ENCODE results near the gene CDKN2D.
A peak's percentile ranks its signal among the peaks of the same experiment; 100 is the strongest.

The CDKN2D gene

GRCh38 chr19:10565028-10565566, 3.7 kb downstream of the CDKN2D start:
- Histone ChIP-seq H3K4ac (ENCODE audit: low read depth, low read length) (peak overlapping the region; percentile 22), H3K9ac (ENCODE audit: low read length) (peak overlapping the region; percentile 76), H4K8ac (ENCODE audit: low read depth, low read length) (peak overlapping the region; percentile 92), H3K27ac (ENCODE audit: low read depth, low read length) (no peak overlapping the region), H4K91ac (ENCODE audit: low read depth, low read length) (peak overlapping the region; percentile 85), H2BK12ac (ENCODE audit: low read length) (no peak overlapping the region), H3K4me3 (ENCODE audit: low read depth, low read length) (peak overlapping the region; percentile 87), H3K14ac (ENCODE audit: low read length) (peak overlapping the region; percentile 96), H2AFZ (ENCODE audit: insufficient read depth, low read length, poor library complexity) (peak overlapping the region; percentile 80), H2AK5ac (ENCODE audit: low read length) (no peak overlapping the region), H3K18ac (ENCODE audit: low read length) (peak overlapping the region; percentile 93), H3K23ac (ENCODE audit: low read length) (no peak overlapping the region), H3K4me1 (ENCODE audit: control insufficient read depth in 1 of 2, insufficient read depth in 2 of 2, low read length in 2 of 2) (peaks cover 9 to 14% of the 10 kb centered on the region in 2 experiments), H4K12ac (ENCODE audit: low read depth, low read length) (no peak overlapping the region), H2BK5ac (ENCODE audit: low read depth, low read length, poor library complexity) (no peak overlapping the region), H3K79me2 (ENCODE audit: control insufficient read depth, insufficient read depth, low read length, poor library complexity) (peaks cover 9% of the 10 kb centered on the region), H3K36me3 (ENCODE audit: control insufficient read depth in 1 of 2, insufficient read depth in 2 of 2, low read length in 2 of 2) (peaks cover 13 to 16% of the 10 kb centered on the region in 2 experiments), H3K79me1 (ENCODE audit: low read length) (peaks cover 9% of the 10 kb centered on the region), H2BK120ac (ENCODE audit: insufficient read depth, low read length, poor library complexity) (no peak overlapping the region), H3K9me3 (ENCODE audit: insufficient read depth, low read depth, low read length) (peaks cover 2% of the 10 kb centered on the region), H3K27me3 (ENCODE audit: insufficient read depth, low read length) (no peaks in the 10 kb centered on the region), H3K4me2 (ENCODE audit: low read length) (peak overlapping the region; percentile 78)
- WGBS (ENCODE audit: extremely low coverage, insufficient coverage, insufficient read length) = no CpG with 5 or more reads among the region's 10 CpGs
- DNase-seq = peak in 1 of 2 donors; percentile 15

DNA sequence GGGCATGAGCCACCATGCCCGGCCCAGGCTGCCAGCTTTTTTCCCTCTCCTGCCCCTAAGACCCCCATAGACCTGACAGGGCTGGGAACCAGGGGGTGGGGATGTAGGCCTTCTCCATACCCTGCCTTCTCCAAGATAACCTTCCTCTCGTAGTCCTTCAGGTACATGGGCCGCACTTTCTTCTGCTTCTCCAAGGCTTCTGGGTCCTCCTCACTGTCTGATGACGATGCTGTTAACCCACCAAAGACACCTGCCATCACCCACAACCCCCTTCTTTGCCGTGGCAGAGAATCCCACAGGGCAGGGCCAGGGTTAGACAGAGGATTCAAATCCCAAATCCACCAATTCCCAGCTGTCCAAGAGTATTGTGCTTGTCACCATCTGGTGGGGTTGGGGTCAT, 6.2 kb downstream of the CDKN2D start:
- Histone ChIP-seq H2BK12ac (ENCODE audit: low read length) (no peak overlapping the region), H3K36me3 (ENCODE audit: control insufficient read depth in 1 of 2, insufficient read depth in 2 of 2, low read length in 2 of 2) (peaks cover 31 to 35% of the 10 kb centered on the region in 2 experiments), H4K8ac (ENCODE audit: low read depth, low read length) (no peak overlapping the region), H3K23ac (ENCODE audit: low read length) (no peak overlapping the region), H3K9me3 (ENCODE audit: insufficient read depth, low read depth, low read length) (peaks cover 2% of the 10 kb centered on the region), H4K91ac (ENCODE audit: low read depth, low read length) (no peak overlapping the region), H2AK5ac (ENCODE audit: low read length) (no peak overlapping the region), H3K4me2 (ENCODE audit: low read length) (no peak overlapping the region), H3K4me3 (ENCODE audit: low read depth, low read length) (no peak overlapping the region), H3K4me1 (ENCODE audit: control insufficient read depth in 1 of 2, insufficient read depth in 2 of 2, low read length in 2 of 2) (peaks cover 5 to 6% of the 10 kb centered on the region in 2 experiments), H3K79me1 (ENCODE audit: low read length) (peaks cover 7% of the 10 kb centered on the region), H2BK120ac (ENCODE audit: insufficient read depth, low read length, poor library complexity) (no peak overlapping the region), H3K79me2 (ENCODE audit: control insufficient read depth, insufficient read depth, low read length, poor library complexity) (peaks cover 6% of the 10 kb centered on the region), H3K4ac (ENCODE audit: low read depth, low read length) (no peak overlapping the region), H3K14ac (ENCODE audit: low read length) (no peak overlapping the region), H3K18ac (ENCODE audit: low read length) (no peak overlapping the region), H2BK5ac (ENCODE audit: low read depth, low read length, poor library complexity) (no peak overlapping the region), H2AFZ (ENCODE audit: insufficient read depth, low read length, poor library complexity) (no peak overlapping the region), H3K27ac (ENCODE audit: low read depth, low read length) (no peak overlapping the region), H3K9ac (ENCODE audit: low read length) (no peak overlapping the region), H3K27me3 (ENCODE audit: insufficient read depth, low read length) (no peaks in the 10 kb centered on the region), H4K12ac (ENCODE audit: low read depth, low read length) (no peak overlapping the region)
- DNase-seq = no peak
- no CpG with 5 or more reads among the region's 5 CpGs for WGBS (ENCODE audit: extremely low coverage, insufficient coverage, insufficient read length)

- Histone ChIP-seq H2BK12ac (ENCODE audit: low read length) (no peak overlapping the region), H2AFZ (ENCODE audit: insufficient read depth, low read length, poor library complexity) (no peak overlapping the region), H3K9ac (ENCODE audit: low read length) (peak overlapping the region; percentile 24), H3K9me3 (ENCODE audit: insufficient read depth, low read depth, low read length) (peaks cover 2% of the 10 kb centered on the region), H3K18ac (ENCODE audit: low read length) (no peak overlapping the region), H3K27ac (ENCODE audit: low read depth, low read length) (no peak overlapping the region), H3K79me1 (ENCODE audit: low read length) (no peaks in the 10 kb centered on the region), H4K12ac (ENCODE audit: low read depth, low read length) (no peak overlapping the region), H3K36me3 (ENCODE audit: control insufficient read depth in 1 of 2, insufficient read depth in 2 of 2, low read length in 2 of 2) (peaks cover 45 to 49% of the 10 kb centered on the region in 2 experiments), H3K4me2 (ENCODE audit: low read length) (no peak overlapping the region), H3K27me3 (ENCODE audit: insufficient read depth, low read length) (no peaks in the 10 kb centered on the region), H2BK5ac (ENCODE audit: low read depth, low read length, poor library complexity) (no peak overlapping the region), H4K8ac (ENCODE audit: low read depth, low read length) (no peak overlapping the region), H3K4ac (ENCODE audit: low read depth, low read length) (no peak overlapping the region), H2AK5ac (ENCODE audit: low read length) (no peak overlapping the region), H3K14ac (ENCODE audit: low read length) (no peak overlapping the region), H4K91ac (ENCODE audit: low read depth, low read length) (no peak overlapping the region), H3K4me3 (ENCODE audit: low read depth, low read length) (no peak overlapping the region), H3K79me2 (ENCODE audit: control insufficient read depth, insufficient read depth, low read length, poor library complexity) (no peaks in the 10 kb centered on the region), H3K4me1 (ENCODE audit: control insufficient read depth in 1 of 2, insufficient read depth in 2 of 2, low read length in 2 of 2) (peaks cover 2 to 3% of the 10 kb centered on the region in 2 experiments), H2BK120ac (ENCODE audit: insufficient read depth, low read length, poor library complexity) (no peak overlapping the region), H3K23ac (ENCODE audit: low read length) (no peak overlapping the region)
- no peak for DNase-seq
- no CpG with 5 or more reads among the region's 7 CpGs for WGBS (ENCODE audit: extremely low coverage, insufficient coverage, insufficient read length)
Observed at GRCh38 chr19:10560154-10560553, 8.6 kb downstream of the CDKN2D start.

GRCh38 chr19:10557603-10558197, 11.1 kb downstream of the CDKN2D start:
- no peak overlapping the region for H4K12ac ChIP-seq (ENCODE audit: low read depth, low read length)
- no peaks in the 10 kb centered on the region for H3K79me1 ChIP-seq (ENCODE audit: low read length)
- no peak overlapping the region for H3K4me3 ChIP-seq (ENCODE audit: low read depth, low read length)
- H2BK5ac ChIP-seq (ENCODE audit: low read depth, low read length, poor library complexity) = no peak overlapping the region
- H3K79me2 ChIP-seq (ENCODE audit: control insufficient read depth, insufficient read depth, low read length, poor library complexity) = no peaks in the 10 kb centered on the region
- H3K4me2 ChIP-seq (ENCODE audit: low read length) = no peak overlapping the region
- H4K8ac ChIP-seq (ENCODE audit: low read depth, low read length) = no peak overlapping the region
- no peak overlapping the region for H3K18ac ChIP-seq (ENCODE audit: low read length)
- H3K27me3 ChIP-seq (ENCODE audit: insufficient read depth, low read length) = no peaks in the 10 kb centered on the region
- DNase-seq = no peak
- H3K27ac ChIP-seq (ENCODE audit: low read depth, low read length) = no peak overlapping the region
- H2BK12ac ChIP-seq (ENCODE audit: low read length) = no peak overlapping the region
- H3K4ac ChIP-seq (ENCODE audit: low read depth, low read length) = no peak overlapping the region
- no peak overlapping the region for H3K9ac ChIP-seq (ENCODE audit: low read length)
- no peak overlapping the region for H4K91ac ChIP-seq (ENCODE audit: low read depth, low read length)
- no peak overlapping the region for H2BK120ac ChIP-seq (ENCODE audit: insufficient read depth, low read length, poor library complexity)
- peaks cover 2% of the 10 kb centered on the region for H3K9me3 ChIP-seq (ENCODE audit: insufficient read depth, low read depth, low read length)
- H2AK5ac ChIP-seq (ENCODE audit: low read length) = no peak overlapping the region
- no peaks in the 10 kb centered on the region for H3K4me1 ChIP-seq (ENCODE audit: control insufficient read depth in 1 of 2, insufficient read depth in 2 of 2, low read length in 2 of 2)
- no peak overlapping the region for H3K23ac ChIP-seq (ENCODE audit: low read length)
- no peak overlapping the region for H3K14ac ChIP-seq (ENCODE audit: low read length)
- peaks cover 69% of the 10 kb centered on the region in 2 experiments for H3K36me3 ChIP-seq (ENCODE audit: control insufficient read depth in 1 of 2, insufficient read depth in 2 of 2, low read length in 2 of 2)
- WGBS (ENCODE audit: extremely low coverage, insufficient coverage, insufficient read length) = no CpG with 5 or more reads among the region's 33 CpGs
- H2AFZ ChIP-seq (ENCODE audit: insufficient read depth, low read length, poor library complexity) = no peak overlapping the region

Data from trophoblast cell (in vitro differentiated cells and primary cell).